GM12875 (cell line): ENCODE results near the gene CELA3B.
"Not testable (repeated sequence)": the region's sequence is repeated elsewhere in the genome, so short reads cannot be mapped to it uniquely, and the experiment has no call there.

Source experiments
- H3K4me3 ChIP-seq: one replicate; pipeline ENCODE4 v1.5.1; 2011; ENCODE audit warnings: low read depth, low read length, control low read depth
- TF ChIP-seq, protein P1 (sequence below): IDR thresholded peaks from 2 replicates; pipeline ENCODE4 v1.5.1; 2011; ENCODE audit warnings: low read depth, mild to moderate bottlenecking, control low read depth, inconsistent platforms, low read length, moderate library complexity, borderline replicate concordance; ENCODE audit not compliant: insufficient read depth

Gene CELA3B

DNA sequence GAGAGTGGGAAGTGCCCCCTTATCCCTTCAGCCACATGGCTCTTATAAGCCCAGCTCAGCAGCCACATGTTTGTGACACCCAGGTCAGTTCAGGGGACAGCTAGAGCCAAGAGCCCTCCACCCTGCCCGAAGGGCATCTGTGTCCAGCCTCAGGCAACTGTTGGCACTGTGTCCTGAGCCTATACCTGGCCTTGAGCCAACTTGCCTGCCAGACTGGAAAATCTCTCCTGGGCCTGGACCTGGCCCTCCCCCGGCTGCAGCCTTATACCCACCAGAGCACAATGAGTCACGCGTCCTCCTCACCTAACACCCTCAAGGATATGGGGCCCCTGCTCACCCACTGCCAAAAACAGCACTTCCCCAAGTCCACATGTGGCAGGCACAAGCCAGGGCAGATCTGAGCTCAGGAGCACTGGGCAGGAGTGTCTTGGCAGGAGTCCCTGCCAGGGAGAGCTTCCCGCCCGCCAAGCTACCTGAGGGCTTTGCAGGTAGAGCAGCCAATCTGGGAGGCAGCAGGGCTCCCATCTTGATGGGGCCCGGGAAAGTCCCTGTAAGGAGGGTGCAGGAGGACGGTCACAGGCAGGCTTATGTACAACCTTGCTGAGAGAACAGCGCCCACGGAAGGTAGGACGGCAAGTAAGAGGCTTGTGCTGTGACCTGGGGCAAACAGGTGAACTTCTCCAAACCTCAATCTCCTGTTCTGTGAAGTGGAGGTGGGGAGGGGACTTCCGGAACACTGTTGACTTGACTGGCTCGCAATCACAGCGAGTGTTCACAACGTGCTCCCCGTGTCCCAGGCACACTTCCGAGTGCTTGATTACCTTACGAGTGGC is 19.9 kb upstream of the CELA3B start:
- H3K4me3 ChIP-seq: no peak overlapping the region
- TF ChIP-seq, protein P1, sequence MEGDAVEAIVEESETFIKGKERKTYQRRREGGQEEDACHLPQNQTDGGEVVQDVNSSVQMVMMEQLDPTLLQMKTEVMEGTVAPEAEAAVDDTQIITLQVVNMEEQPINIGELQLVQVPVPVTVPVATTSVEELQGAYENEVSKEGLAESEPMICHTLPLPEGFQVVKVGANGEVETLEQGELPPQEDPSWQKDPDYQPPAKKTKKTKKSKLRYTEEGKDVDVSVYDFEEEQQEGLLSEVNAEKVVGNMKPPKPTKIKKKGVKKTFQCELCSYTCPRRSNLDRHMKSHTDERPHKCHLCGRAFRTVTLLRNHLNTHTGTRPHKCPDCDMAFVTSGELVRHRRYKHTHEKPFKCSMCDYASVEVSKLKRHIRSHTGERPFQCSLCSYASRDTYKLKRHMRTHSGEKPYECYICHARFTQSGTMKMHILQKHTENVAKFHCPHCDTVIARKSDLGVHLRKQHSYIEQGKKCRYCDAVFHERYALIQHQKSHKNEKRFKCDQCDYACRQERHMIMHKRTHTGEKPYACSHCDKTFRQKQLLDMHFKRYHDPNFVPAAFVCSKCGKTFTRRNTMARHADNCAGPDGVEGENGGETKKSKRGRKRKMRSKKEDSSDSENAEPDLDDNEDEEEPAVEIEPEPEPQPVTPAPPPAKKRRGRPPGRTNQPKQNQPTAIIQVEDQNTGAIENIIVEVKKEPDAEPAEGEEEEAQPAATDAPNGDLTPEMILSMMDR: no peak

DNA sequence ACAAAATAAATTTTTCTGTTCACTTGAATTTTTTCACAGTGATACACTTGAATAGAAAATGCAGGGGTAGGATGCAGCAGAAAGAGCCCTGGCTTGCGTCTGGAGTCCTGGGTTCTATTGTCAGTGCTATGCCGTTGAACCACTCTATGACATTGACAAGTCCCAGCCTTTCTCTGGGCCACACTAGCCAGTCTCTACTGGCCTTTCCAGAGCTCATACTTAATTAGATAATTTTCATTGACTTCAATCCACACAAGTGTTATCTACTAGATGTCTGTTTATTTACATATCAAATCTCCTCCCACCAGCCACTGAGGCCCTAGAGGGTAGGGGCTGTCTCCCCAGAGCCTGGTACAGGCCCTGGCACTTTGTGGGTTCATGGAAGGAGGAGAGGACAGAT is 15.5 kb upstream of the CELA3B start:
- no peak overlapping the region for H3K4me3 ChIP-seq

DNA sequence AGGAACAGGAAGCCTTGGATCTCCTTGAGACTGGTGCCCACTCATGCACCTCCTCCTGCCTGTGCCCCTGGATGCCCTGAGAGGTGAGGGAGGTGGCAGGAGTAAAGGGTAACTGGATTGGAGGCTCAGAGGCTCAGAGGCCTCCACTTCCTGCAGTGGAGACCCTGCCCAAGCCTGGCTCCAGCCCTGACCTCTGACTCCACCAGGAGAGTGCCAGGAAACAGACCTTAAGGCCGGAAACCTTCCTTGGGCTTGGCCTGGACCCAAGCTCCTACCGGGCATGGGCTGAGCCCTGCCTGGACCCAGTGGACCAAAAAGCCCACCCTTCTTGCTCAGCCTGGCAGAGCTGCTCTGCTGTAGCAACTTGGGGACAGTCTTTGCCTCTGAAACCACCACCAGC is 15.0 kb upstream of the CELA3B start:
- TF ChIP-seq, protein P1: no peak
- no peak overlapping the region for H3K4me3 ChIP-seq

More for the DNA sequence above, 15.5 kb upstream of the CELA3B start:
- TF ChIP-seq, protein P1: no peak

DNA sequence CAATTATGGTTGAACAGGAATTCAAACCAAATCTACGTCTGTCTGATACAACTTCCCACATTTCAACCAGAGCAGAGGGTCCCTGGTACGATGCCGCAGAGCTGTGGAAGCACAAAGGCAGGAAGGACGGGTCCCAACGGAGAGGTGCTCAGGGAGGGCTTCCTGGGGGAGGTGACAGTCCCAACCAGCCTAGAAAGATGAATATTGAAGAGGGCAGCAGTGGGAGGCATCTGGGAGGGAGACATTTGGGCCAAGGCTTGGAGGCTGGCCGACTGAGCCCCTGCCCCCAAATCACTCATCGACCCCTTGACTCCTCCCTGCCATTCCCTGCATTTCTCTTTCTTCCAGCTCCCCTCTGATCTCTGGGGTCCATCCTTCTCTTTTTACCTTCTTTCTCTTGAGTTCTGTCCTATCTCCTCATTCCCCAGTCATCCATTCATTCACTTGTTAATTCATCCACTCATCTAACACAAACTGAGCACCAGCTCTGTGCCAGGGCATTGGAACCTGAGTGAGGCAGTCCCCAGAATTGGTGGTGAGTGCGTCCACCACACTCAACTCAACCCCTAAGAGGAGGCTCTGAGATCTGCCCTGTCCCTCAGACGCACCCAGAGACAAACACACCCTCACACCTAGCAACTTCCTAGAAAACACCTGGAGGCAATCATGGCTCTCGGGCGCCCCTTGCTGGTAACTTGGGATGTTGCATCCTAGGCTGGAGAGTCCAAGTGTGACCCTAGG is 13.2 kb upstream of the CELA3B start:
- TF ChIP-seq, protein P1: peak; percentile 85
- H3K4me3 ChIP-seq: no peak overlapping the region

DNA sequence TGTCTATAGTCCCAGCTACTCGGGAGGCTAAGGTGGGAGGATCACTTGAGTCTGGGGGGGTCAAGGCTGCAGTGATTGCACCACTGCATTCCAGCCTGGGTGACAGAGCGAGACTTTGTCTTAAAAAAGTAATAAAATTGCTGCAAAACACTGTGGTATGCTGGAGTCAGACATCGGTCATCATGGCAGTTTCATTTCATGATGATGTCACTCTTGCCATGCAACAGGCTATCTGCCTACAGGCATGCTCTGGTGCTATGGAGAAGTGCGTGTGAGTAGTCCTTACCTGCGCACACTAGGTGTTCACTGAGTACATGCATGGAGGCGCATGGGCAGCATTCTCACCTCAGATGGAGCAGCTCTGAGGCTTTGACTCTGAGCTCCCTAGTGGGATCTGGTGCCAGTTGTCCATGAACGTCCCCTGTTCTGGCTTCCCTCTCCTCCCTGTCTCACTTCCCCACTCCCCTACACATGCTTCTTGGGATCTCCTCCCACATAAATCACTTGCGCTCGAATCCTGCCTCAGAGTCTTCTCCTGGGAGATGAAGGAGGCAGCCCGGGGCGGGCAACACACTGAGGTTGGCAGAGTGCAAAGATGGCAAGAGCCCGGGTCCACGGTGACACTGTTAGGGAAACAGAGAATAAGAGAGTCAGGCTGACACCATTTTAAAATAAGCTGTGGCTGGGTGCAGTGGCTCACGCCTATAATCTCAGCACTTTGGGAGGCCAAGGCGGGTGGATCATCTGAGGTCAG is 10.4 kb upstream of the CELA3B start:
- H3K4me3 ChIP-seq: no peak overlapping the region
- TF ChIP-seq, protein P1: no peak

DNA sequence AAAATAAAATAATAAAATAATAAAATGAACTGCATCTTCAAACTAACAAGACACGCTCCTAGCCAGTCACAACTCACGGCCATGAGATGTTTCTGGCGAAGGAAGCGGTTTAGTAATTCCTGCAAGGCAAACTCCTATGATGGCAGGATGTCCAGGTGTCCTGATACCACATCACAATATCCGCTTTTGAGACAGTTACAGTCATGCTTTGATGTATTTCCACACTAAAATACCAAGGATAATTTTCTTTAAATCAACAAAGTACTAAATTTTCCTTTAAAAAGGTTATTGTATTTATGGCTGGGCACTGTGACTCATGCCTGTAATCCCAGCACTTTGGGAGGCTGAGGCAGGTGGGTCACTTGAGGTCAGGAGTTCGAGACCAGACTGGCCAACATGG is 9.6 kb upstream of the CELA3B start:
- not testable (repeated sequence) for H3K4me3 ChIP-seq

DNA sequence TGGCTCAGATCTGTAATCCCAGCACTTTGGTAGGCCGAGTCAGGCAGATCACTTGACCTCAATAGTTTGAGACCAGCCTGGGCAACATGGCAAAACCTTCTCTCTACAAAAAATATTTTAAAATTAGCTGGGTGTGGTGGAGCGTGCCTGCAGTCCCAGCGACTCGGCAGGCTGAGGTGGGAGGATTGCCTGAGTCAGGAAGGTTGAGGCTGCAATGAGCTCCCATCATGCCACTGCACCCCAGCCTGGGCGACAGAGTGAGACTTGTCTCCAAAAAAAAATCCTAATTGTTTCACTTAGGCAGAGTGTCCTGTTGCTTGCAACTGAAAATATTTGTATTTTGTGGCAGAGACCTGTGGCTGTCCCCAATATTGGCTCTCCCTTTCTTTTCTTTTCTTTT is 7.8 kb upstream of the CELA3B start:
- not testable (repeated sequence) for H3K4me3 ChIP-seq

DNA sequence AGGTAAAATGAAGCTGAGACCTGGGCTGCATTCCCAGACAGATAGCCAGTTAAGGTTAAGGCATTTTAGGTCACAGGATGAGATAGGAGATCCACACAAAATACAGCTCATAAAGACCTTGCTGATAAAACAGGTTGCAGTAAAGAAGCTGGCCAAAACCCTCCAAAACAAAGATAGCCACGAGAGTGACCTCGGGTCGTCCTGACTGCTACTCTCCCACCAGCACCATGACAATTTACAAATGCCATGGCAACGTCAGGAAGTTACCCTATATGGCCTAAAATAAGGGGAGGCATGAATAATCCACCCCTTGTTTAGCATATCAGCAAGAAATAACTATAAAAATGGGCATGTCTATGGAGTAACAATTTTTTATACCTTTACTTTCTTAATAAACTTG is 6.3 kb upstream of the CELA3B start:
- H3K4me3 ChIP-seq: not testable (repeated sequence)

DNA sequence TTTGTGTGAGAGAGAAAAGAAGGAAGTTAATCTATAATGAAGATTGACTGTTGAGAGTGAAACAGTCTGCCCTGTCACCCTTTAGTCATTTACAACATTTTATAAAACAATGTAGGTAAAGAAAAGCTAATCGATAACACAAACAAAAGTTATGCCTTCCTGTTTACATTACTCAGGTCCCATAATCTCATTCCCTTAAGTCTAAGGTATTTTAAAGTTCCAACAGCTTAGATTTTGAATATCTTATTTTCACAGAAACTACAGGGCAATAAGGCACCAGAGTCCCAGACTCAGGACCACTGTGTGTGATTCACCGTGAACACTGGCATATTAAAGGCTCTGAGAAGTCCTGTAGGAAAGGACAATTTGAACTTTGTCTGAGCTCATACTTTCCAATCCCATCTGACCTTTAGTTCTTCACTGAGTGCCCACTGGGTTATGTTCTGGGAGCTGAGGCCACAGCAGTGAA is 3.8 kb upstream of the CELA3B start:
- not testable (repeated sequence) for H3K4me3 ChIP-seq

DNA sequence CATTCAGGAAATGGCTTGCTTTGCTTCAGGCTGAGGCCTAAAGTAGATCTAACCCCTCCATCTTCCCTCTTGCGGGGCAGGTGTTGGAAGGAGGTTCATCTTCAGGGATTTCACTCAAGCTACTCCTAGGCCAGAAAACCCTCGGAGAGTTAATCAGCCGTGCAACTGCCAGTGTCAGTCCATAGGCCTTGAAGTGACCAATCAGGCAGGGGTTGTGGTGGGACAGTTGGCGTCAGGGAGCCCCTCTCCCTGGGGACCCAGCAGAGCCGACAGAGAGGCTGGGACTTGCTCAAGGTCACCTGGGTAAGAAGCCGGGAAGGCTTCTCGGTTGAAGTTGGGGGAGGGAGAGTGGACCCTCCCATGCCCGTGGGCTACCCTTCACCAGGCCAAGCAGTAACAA is 2.9 kb upstream of the CELA3B start:
- H3K4me3 ChIP-seq: not testable (repeated sequence)

DNA sequence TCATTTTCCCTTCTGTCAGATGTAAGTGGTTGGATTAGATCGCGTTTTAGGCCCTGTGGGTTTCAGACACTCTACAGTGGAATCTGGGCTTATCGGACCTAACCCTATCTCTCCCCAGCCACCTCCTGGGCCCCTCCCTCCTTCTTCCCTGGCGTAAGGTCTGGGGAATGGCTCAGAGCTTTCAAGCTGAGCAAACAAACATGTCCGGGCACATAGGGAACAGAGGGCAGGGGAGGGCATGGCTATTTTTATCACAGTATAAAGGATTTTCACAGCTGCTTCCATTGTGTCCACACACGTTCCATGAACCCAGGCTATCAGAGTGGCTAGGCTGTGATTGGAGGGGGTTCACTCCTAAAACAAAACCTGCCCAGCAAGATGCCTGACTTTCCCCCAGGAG is 2.1 kb upstream of the CELA3B start:
- H3K4me3 ChIP-seq: not testable (repeated sequence)

DNA sequence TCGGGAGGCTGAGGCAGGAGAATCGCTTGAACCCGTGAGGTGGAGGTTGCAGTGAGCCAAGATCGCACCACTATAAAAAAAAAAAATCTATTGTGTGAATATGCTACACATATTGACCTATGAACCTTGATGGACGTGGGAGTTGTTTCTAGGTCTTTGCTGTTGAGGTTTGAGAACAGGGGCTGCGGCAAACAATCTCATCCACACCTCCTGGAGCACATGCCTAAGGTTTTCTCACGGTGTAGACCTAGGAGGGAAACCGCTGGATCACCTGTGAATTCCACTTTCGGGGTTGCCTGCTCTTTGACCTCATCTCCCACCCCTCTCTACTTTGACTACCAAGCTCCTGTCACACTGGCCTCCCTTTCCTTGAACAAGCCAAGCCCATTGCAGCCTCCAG is 1.5 kb upstream of the CELA3B start:
- not testable (repeated sequence) for H3K4me3 ChIP-seq

DNA sequence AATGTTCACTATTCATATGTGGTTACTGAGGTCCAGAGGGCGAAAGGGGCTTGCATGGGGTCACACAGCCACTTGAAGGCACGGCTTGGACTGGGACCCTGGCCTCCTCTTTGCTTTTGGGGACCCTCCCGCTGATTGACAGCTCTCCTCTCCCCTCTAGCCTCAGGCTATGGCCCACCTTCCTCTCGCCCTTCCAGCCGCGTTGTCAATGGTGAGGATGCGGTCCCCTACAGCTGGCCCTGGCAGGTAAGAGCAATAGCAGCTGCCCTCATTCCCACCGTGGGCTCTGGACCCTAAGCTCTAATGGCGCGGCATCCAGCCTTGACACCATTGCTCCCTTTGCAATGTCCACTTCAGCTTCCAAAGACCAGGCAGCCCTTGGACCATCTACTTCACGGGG is 1.4 kb downstream of the CELA3B start:
- H3K4me3 ChIP-seq: not testable (repeated sequence)
